Hepatocyte (in vitro differentiated cells): ENCODE results near the gene FKBP1B. TPM values are rescaled to one million over a fixed set of nuclear protein-coding genes. Genes with fewer than 3 reads are reported as not detected.

Experiments
- DNase-seq: peaks from one replicate; pipeline ENCODE4 v3.0.0-alpha.2; 2016; ENCODE audit warnings: low spot score
- H2AFZ ChIP-seq: fragments of 200-600 bp; sonication (generic); 2 replicates; pipeline ENCODE4 v1.6.0; 2016; ENCODE audit warnings: antibody characterized with exemption, mild to moderate bottlenecking
- H3K27ac ChIP-seq: fragments of 200-600 bp; sonication (generic); 2 replicates; pipeline ENCODE4 v1.5.1; 2016; ENCODE audit warnings: mild to moderate bottlenecking
- H3K27me3 ChIP-seq: fragments of 200-600 bp; sonication (generic); 2 replicates; pipeline ENCODE4 v1.6.1; 2016
- H3K36me3 ChIP-seq: fragments of 200-600 bp; sonication (generic); replicated peaks from 2 replicates; pipeline ENCODE4 v1.5.1; 2016; ENCODE audit warnings: low read depth; ENCODE audit not compliant: insufficient read depth
- H3K4me1 ChIP-seq: fragments of 200-600 bp; sonication (generic); 2 replicates; pipeline ENCODE4 v1.5.1; 2016; ENCODE audit warnings: mild to moderate bottlenecking, moderate library complexity; ENCODE audit not compliant: insufficient read depth
- H3K4me2 ChIP-seq: fragments of 200-600 bp; sonication (generic); 2 replicates; pipeline ENCODE4 v1.6.0; 2016
- H3K4me3 ChIP-seq: fragments of 200-600 bp; sonication (generic); 2 replicates; pipeline ENCODE4 v1.5.1; 2016; ENCODE audit warnings: mild to moderate bottlenecking
- H3K79me2 ChIP-seq: fragments of 200-600 bp; sonication (generic); 2 replicates; pipeline ENCODE4 v1.6.0; 2017; ENCODE audit warnings: mild to moderate bottlenecking
- H3K9me2 ChIP-seq: fragments of 200-600 bp; sonication (generic); replicated peaks from 2 replicates; pipeline ENCODE4 v1.6.0; 2017; ENCODE audit warnings: mild to moderate bottlenecking; ENCODE audit not compliant: insufficient read depth
- H3K9me3 ChIP-seq: fragments of 200-600 bp; sonication (generic); 2 replicates; pipeline ENCODE4 v1.5.1; 2016; ENCODE audit warnings: low read depth, mild to moderate bottlenecking
- H4K20me1 ChIP-seq: fragments of 200-600 bp; sonication (generic); 2 replicates; pipeline ENCODE4 v1.6.0; 2016; ENCODE audit warnings: mild to moderate bottlenecking; ENCODE audit not compliant: insufficient read depth, poor library complexity, severe bottlenecking
- CTCF ChIP-seq: fragments of 200-600 bp; sonication (generic); IDR thresholded peaks from 2 replicates; pipeline ENCODE4 v1.5.1; 2016; ENCODE audit warnings: antibody characterized with exemption, mild to moderate bottlenecking; ENCODE audit not compliant: poor library complexity
- EZH2 ChIP-seq: fragments of 200-600 bp; sonication (generic); IDR thresholded peaks from 2 replicates; pipeline ENCODE4 v1.6.1; 2016; ENCODE audit warnings: antibody characterized with exemption, mild to moderate bottlenecking, borderline replicate concordance
- EZH2phosphoT487 ChIP-seq: fragments of 200-600 bp; sonication (generic); IDR thresholded peaks from one replicate; pipeline ENCODE4 v1.6.1; 2018; ENCODE audit warnings: antibody characterized with exemption, mild to moderate bottlenecking, low read depth, moderate library complexity; ENCODE audit not compliant: unreplicated experiment, severe bottlenecking
- WGBS: methylation state at CpG from one replicate; pipeline ENCODE4 v1.1.6; 2016; ENCODE audit warnings: low lambda C conversion rate; ENCODE audit errors: missing lambda C conversion rate; 5-methylcytosine and 5-hydroxymethylcytosine counted together
- polyA plus RNA-seq: library from polyadenylated mRNA; unstranded; fragments of >200 nt; fragmentation: Nextera tagmentation; extraction: Ambion mirVana; gene quantifications from 2 replicates; pipeline ENCODE4 v1.2.1, GENCODE V29; 2016
- total RNA-seq: library from RNA; depleted of rRNA; stranded (reverse); fragments of >200 nt; gene quantifications from 2 replicates; pipeline ENCODE4 v1.2.3, GENCODE V29; 2014

Gene FKBP1B
- total and polyA plus RNA-seq, 2 experiments from 2014 or later: 20.2 to 37.2 TPM

GRCh38 chr2:24065341-24065740, 15.8 kb downstream of the FKBP1B start:
- Histone ChIP-seq H3K4me3 (no peak overlapping the region), H3K9me3 (no peaks in the 10 kb centered on the region), H3K9me2 (no peaks in the 10 kb centered on the region), H3K4me1 (no peaks in the 10 kb centered on the region), H2AFZ (no peak overlapping the region), H3K27ac (no peak overlapping the region), H3K27me3 (no peaks in the 10 kb centered on the region), H3K36me3 (no peaks in the 10 kb centered on the region), H3K4me2 (no peak overlapping the region), H4K20me1 (peaks cover 4% of the 10 kb centered on the region), H3K79me2 (no peaks in the 10 kb centered on the region)
- no peak for DNase-seq
- no peak for TF ChIP-seq CTCF
- TF ChIP-seq EZH2phosphoT487: no peak
- no peak for TF ChIP-seq EZH2
- 95% methylated on average over 2 of the region's 2 CpGs for WGBS

GRCh38 chr2:24072259-24072658, 22.7 kb downstream of the FKBP1B start:
- no peak overlapping the region for H2AFZ ChIP-seq
- H3K9me3 ChIP-seq: no peaks in the 10 kb centered on the region
- 96% methylated on average over 4 of the region's 4 CpGs for WGBS
- H3K27ac ChIP-seq: no peak overlapping the region
- no peak for DNase-seq
- H3K9me2 ChIP-seq: no peaks in the 10 kb centered on the region
- peaks cover 51% of the 10 kb centered on the region for H3K79me2 ChIP-seq
- H3K27me3 ChIP-seq: no peaks in the 10 kb centered on the region
- H4K20me1 ChIP-seq: peaks cover 4% of the 10 kb centered on the region
- H3K36me3 ChIP-seq: no peaks in the 10 kb centered on the region
- no peak overlapping the region for H3K4me2 ChIP-seq
- H3K4me1 ChIP-seq: peaks cover 5% of the 10 kb centered on the region
- TF ChIP-seq EZH2phosphoT487: no peak
- TF ChIP-seq EZH2: no peak
- no peak for TF ChIP-seq CTCF
- H3K4me3 ChIP-seq: no peak overlapping the region

GRCh38 chr2:24073816-24074215, 24.3 kb downstream of the FKBP1B start:
- DNase-seq: no peak
- Histone ChIP-seq H3K27me3 (no peaks in the 10 kb centered on the region), H3K36me3 (no peaks in the 10 kb centered on the region), H3K9me3 (no peaks in the 10 kb centered on the region), H3K4me1 (peaks cover 14% of the 10 kb centered on the region), H3K4me3 (no peak overlapping the region), H3K9me2 (no peaks in the 10 kb centered on the region), H3K4me2 (no peak overlapping the region), H3K27ac (no peak overlapping the region), H2AFZ (no peak overlapping the region), H3K79me2 (peaks cover 51% of the 10 kb centered on the region), H4K20me1 (peaks cover 4% of the 10 kb centered on the region)
- TF ChIP-seq EZH2phosphoT487: no peak
- no peak for TF ChIP-seq CTCF
- no peak for TF ChIP-seq EZH2
- 98% methylated on average over 6 of the region's 6 CpGs for WGBS

- Histone ChIP-seq H3K79me2 (peaks cover 51% of the 10 kb centered on the region), H3K36me3 (no peaks in the 10 kb centered on the region), H3K27ac (peak overlapping the region; percentile 80)
Observed at GRCh38 chr2:24075259-24075658, 25.7 kb downstream of the FKBP1B start.

More at GRCh38 chr2:24075259-24075658, 25.7 kb downstream of the FKBP1B start:
- Histone ChIP-seq H3K9me3 (no peaks in the 10 kb centered on the region), H3K4me1 (peaks cover 14% of the 10 kb centered on the region), H3K4me3 (peak overlapping the region; percentile 49), H3K4me2 (peak overlapping the region; percentile 89), H4K20me1 (no peaks in the 10 kb centered on the region), H3K27me3 (no peaks in the 10 kb centered on the region), H3K9me2 (no peaks in the 10 kb centered on the region), H2AFZ (no peak overlapping the region)
- 70% methylated on average over 5 of the region's 5 CpGs for WGBS
- no peak for DNase-seq
- TF ChIP-seq CTCF (no peak), EZH2phosphoT487 (no peak)
